Muscle of back (tissue), 13 donors: ENCODE measurements around the gene SMAD9. TPM values are rescaled to one million over a fixed set of nuclear protein-coding genes. Genes with fewer than 3 reads are reported as not detected.
A peak's percentile ranks its signal among the peaks of the same experiment; 100 is the strongest.

Experiments
- DNase-seq, 3 donors: peaks; one replicate each; pipeline versions ENCODE4 v3.0.0 to v3.0.0-alpha.2; 2013
- long read RNA-seq, 9 donors: transcript quantifications; one replicate each; lab custom pipeline, GENCODE V29; 2026
- polyA plus RNA-seq, 10 donors: library from polyadenylated mRNA; unstranded; fragments of 120-200 nt; gene quantifications; one replicate each; pipeline ENCODE4 v1.2.1, GENCODE V29; 2013; ENCODE audit not compliant: insufficient read length in 10 of 10

The SMAD9 gene
- polyA plus RNA-seq, result 10 to 100 TPM; 10.0 to 22.4 (median 14.9) TPM
- long read RNA-seq, donor 1, result 0 reads
- long read RNA-seq, donor 2, full-length matches to known transcripts, result 2 of 8 reads
- long read RNA-seq, donor 2, partial matches to known transcripts, result 6 of 8 reads
- long read RNA-seq, donor 2, other reads (novel, unspliced or antisense), result 0 of 8 reads
- long read RNA-seq, donor 3, result 0 reads
- long read RNA-seq, donor 4, full-length matches to known transcripts, result 2 of 2 reads
- long read RNA-seq, donor 4, partial matches to known transcripts, result 0 of 2 reads
- long read RNA-seq, donor 4, other reads (novel, unspliced or antisense), result 0 of 2 reads
- long read RNA-seq, donor 5, full-length matches to known transcripts, result 4 of 4 reads
- long read RNA-seq, donor 5, partial matches to known transcripts, result 0 of 4 reads
- long read RNA-seq, donor 5, other reads (novel, unspliced or antisense), result 0 of 4 reads
- long read RNA-seq, donor 6, full-length matches to known transcripts, result 2 of 2 reads
- long read RNA-seq, donor 6, partial matches to known transcripts, result 0 of 2 reads
- long read RNA-seq, donor 6, other reads (novel, unspliced or antisense), result 0 of 2 reads
- long read RNA-seq, donor 7, full-length matches to known transcripts, result 1 of 1 reads
- long read RNA-seq, donor 7, partial matches to known transcripts, result 0 of 1 reads
- long read RNA-seq, donor 7, other reads (novel, unspliced or antisense), result 0 of 1 reads
- long read RNA-seq, donor 8, result 0 reads
- long read RNA-seq, donor 9, result 0 reads

DNA sequence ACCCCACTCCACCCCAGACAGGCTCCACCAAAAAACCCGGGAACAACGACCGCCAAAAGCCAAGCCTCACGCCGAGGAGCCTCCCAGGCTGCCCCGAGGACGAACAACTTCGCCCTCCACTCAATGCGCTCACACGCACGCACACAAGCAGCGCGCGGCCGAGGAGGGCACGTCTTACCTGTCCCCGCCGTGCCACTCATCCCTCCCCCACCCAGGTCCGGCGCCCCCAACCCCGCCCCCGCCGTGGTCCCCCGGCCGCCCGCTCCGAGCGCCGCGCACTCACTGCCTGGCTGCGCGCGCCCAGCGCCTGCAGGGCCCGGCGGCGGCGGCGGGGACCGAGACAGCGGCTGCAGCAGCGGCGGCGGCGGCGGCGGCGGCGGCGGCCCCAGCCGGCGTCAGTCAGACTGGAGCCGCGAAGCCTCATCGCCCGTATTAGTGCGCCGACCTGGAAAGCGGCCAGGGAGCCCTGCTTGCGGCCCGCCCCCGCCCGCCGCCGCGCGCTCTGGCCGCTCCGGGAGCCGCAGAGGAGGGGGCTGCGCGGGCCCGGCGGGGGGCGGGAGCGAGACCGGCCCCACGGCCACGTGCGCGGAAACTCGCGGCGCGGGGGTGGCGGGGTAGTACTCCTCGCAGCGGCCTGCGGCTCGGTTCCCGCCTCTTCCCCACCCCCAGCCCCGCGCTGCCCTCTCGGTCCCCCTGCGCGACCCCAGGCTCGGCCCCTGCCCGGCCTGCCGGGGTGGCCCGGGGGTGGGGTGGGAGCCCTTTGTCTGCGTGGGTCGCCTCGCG is at the start of gene SMAD9:
TSS of gene SMAD9 (minus strand) at position 406 of the 783 bp plus-strand sequence. CDS start 40,549 bp downstream, outside the sequence.
- peak; percentile 74 to 91 (median 86) for DNase-seq

DNA sequence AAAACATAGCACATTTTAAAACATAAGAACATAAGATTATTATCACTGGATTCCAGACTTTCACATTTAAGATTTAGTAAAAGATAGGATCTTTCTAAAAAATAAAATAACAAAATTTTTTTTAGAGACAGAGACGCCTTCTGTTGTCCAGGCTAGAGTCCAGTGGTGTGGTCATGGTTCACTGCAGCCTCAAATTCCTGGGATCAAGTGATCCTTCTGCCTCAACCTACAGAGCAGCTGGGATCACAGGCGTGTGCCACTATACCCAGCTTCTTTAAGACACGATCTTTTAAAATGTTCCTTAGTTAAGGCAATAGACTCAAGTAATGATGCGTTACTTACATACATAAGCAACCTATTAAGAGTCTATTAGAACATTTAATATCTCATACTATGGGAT is 46.4 kb upstream of the SMAD9 start:
- no peak for DNase-seq

DNA sequence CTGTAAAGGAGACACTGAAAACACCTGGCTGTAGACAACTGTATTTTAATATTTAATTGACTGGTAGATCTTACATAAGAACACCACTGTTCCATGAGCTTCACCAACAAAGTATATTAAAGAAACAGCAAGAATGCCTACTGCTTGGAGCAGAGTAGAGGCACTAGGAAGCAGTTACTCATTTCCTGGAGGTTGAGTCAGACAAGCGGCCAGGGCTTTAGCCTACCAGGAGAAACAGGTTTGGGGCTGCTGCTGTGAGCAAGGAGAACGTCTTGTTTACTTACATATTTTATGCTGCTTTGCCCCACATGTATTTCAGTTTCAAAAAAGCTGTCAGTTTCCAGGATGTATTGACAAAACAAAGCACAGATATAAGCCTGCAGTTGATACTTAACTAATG is 45.7 kb upstream of the SMAD9 start:
- DNase-seq, result peak in 1 of 3 donors; percentile 26

DNA sequence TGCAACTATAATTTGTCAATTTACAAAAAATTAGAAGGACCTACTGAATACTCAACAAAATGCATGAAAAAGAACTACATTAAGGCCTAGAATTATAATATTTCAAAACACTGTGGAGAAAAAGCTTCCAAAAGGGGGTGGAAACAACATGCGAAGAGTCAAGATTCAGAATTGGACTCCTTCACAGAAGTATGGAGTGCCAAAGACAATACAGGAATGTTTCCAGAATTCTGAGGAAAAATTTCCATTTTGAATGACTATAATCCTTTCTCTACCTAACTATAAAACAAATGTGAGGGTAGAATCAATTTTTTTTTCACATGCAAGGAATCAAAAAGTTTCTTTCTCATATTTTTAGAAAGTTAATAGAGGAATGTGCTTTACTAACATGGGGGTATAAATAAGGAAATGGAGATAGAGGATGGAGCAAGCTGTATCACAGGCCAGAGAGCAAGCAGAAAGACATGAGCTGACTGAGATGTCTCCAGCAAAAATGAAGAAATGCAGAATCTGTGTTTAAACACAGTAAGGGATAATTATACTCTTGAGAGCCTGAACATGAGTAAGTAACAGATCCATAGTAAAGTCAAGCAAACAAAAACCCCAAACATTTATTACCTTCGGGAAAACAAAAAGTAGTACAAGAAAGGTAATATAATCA is 39.5 kb upstream of the SMAD9 start:
- DNase-seq, result peak; percentile 48 to 84 (median 76)

DNA sequence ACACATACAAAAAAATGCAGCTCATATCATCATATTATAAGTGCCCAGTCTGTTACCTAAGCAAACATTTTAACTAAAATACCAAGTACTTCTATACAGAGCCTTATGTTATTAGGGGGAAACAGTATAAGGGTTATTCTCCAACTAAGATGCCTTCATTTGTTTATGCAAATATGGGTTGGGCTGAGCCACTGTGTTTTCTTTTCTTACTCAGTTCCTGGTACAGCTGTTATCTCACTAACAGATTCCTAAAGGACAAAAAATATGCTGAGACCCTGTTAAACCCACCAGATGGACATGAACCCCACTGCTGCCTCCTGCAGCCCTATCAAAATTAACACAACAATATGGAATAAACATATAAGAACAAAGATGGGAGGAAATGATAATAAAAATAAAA is 34.5 kb upstream of the SMAD9 start:
- DNase-seq, result no peak

DNA sequence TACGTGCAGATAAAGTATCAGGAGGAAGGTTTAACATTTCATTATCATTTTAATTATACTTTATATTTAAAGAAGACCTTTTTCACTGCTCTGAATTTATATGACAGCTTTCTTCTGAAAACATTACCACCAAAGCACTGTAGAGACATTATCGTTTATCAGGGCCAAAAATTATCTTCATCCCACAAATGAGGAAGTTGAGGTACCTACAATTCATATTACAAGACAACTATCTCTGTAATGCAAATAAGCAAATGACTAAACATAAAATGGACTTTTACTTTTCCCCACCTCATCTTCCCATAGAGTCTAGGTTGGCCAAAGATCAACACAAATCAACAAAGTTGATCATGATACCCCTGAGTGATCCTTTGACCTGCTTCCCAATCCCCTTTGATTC is 30.9 kb upstream of the SMAD9 start:
- DNase-seq, result no peak

DNA sequence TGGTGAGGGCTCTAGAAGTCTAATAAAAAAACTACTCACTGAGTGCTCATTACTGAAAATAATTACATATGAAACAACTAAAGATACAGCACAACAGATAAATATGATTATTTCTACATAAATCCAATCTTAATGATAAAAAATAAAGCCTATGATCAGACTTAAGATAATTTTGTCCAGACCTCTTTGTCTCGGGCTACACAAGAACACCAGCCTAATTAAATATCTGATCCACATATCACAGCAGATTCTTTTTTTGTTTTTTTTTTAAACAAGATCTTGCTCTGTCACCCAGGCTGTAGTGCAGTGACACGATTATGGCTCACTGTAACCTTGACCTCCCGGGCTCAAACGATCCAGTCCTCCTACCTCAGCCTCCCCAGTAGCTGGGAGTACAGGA is 30.3 kb upstream of the SMAD9 start:
- DNase-seq, result no peak

DNA sequence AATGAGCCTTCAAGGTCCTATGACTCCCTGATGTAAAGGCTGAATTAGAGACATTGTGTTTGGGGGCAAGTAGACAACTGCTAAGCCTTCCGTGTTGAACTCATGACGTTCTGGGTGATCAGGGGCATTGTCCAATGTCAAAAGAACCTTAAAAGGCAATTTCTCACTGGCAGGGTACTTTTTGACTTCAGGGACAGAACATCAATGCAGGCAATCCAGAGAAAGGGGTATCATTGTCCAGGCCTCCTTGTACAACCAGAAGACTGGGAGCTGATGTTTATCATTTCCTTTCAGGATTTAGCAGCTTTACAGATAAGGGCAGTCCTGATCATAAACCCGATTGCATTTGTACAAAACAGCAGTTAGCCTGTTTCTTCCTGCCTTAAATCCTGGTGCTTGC is 25.0 kb upstream of the SMAD9 start:
- DNase-seq, result no peak

DNA sequence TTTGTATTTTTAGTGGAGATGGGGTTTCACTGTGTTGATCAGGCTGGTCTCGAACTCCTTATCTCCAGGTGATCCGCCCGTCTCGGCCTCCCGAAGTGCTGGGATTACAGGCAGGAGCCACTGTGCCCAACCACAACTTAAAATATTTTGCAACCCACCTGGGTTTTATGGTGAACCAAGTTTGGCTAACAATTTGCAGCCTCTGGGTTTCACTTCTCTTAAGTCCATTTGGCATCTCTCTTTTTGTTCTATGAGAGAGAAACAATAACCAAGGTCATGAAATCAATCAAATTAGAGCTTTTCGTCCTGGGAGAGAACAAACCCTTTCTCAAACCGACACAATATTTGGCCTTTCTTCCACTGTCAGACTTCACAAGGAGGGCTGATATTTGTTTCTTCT is 5.6 kb upstream of the SMAD9 start:
- no peak for DNase-seq

DNA sequence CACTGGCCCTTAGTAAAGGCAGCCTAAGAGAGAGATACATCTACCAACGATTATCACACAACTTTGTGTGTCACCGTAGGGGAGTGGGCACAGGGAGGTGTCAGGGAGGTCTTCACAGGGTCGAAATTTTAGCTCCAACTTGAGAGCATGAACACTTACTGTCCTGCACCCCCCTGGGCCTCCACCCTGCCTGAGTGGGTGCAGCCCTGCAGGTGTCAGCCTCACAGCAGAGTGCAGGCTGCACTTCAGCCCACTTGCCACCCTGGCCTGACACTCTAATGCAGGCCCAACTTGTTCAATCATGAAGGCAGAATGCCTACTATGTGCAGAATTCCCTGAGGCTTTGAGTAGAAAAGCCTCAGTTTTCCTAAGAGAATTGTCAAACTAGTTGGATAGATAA is 4.0 kb upstream of the SMAD9 start:
- DNase-seq, result no peak

DNA sequence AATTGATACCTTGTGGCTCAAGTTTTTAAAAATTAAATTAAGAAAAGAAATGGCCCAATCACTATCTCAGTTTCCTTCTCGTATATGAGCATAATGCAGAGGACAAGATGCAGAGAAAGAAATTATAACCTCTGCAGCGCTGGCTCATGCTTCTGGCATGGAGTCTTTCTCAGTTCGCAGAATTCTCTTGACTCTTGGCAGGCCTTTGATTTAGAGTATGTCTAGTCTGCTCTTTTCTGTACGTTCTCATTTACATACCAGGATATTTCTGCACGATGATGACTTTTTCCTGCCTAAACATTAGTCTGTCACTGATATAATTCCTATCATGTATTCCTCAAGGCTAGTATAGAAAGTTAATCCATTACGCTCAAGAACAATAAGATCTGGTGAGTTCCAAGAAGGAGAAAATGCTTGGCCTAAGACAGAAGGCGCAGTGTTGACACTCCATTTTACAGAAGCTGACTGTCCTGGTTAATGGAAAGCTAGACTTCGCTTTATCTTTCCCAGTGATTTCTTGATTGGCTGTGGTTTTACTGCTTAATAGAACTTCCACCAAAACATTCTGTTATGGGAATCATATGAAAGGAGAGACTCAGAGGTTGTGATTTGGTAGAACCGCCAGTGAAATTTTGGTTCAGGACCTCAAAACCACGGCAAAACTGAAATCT is 1.7 kb upstream of the SMAD9 start:
- peak in 2 of 3 donors; percentile 8 to 50 for DNase-seq

DNA sequence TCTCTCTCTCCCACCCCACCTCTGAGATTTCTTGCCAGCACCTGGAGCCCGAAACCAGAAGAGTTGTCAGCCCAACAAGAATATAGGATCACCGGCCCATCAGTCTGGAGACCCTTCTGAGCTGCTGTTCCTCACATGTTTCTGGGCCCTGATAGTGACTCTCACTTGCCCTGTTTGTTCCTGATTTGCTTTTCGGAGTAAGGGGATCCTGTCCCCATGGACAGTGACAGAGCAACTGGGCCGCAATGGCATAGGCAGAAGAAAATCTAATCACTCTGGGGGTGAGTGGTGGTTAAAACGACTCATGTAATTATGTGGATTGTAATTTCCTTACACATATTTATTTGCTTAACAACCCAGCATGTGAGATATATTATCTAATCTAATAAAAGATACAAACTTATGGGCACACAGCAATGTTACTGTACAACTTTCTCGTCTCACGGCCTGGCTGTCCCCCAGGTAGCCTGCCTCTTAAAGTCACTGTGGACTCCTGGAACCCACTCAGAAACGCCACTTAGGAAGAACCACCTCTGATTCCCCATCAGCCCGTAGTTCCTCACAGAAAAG is 663 bp upstream of the SMAD9 start:
- DNase-seq, result peak in 2 of 3 donors; percentile 11 to 75

DNA sequence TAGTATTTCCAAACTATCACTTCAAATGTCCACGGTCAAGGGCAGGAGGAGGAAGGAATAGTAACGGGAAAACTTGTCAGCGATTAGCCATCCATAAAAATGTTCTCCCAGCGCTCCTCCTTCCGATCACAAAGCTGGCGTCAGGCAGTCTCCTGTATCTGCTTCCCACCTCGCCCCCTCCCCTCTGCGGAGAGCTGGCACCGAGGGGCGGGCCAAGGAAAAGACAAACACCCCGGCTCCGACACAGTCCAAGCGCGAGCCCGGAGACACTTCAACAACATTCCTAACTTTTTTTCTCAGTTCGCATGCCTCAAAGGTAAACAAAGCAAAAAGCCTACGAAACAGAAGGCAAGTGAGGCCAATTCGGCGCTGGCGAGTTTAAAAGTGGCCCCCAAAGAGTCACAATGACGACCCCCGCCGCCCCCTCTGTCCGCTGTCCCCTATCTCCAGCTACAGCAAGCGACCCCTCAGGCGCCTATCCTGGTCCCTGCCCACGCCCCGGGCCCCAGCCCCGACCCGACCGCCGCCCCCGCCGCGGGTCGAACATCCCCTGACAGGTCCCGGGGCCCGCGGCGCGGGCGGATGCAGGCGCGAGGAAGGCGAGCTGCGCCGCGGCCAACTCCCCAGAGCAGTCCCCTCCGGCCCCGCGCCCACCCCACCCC is 736 bp downstream of the SMAD9 start:
- DNase-seq, result peak; percentile 41 to 81 (median 59)

DNA sequence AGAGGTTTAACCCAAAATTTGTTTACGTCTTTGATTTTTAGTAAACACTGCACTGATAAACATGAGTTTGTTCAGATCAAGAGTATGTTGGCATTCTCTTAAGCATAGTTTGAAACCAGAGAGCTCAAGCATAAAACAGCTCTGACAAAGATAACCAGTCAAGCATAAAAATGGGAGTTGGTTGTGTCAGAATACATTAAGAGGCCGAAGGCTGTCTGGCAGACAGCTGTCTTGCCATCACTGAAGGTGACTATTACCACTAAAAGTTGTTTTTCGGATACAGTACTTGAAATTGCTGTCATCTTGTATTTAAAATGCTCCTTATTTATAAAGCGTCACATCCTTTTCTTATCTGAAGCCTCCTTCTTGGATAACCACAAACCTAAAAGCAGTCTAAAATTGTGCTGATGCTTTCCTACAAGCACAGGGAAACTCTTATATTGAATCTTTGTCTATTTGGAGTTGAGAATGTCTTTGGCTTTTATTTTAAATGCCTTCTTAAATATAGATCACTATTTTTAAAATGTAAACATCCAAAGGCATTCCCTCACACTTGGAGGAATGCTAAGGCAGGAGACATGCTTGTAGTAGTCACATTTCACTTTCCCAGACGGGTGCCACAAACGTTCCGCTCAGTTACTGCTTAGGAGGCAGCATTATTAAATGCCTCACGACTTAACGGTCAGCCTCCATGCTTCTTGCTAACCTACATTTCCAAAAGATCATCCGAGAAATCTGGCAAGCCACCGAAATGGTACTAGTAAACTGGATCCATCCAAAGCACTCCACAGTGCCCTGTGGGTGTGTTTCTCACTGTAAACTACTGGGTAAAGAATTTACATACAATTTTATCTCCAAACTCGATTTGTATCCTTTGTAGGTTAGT is 1.5 kb downstream of the SMAD9 start:
- DNase-seq, result peak in 1 of 3 donors; percentile 36

DNA sequence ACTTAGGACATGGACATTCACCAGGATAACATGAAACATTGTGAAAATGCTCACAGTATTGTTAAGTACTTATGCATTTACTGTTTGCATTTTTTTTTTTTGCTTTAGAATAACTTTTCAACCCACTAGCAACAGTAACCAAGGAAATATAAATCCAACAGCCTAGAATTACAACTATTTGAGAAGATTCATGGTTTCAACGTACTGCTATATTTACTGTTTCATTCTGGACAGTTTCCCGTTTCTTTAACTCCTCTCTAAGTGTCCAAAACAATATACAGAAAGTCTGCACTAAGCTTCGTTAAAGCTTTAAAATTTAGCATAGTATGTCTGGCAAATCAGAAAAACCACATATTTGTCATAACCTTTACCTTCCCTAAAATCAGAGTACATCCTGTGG is 2.7 kb downstream of the SMAD9 start:
- DNase-seq, result peak in 1 of 3 donors; percentile 45

DNA sequence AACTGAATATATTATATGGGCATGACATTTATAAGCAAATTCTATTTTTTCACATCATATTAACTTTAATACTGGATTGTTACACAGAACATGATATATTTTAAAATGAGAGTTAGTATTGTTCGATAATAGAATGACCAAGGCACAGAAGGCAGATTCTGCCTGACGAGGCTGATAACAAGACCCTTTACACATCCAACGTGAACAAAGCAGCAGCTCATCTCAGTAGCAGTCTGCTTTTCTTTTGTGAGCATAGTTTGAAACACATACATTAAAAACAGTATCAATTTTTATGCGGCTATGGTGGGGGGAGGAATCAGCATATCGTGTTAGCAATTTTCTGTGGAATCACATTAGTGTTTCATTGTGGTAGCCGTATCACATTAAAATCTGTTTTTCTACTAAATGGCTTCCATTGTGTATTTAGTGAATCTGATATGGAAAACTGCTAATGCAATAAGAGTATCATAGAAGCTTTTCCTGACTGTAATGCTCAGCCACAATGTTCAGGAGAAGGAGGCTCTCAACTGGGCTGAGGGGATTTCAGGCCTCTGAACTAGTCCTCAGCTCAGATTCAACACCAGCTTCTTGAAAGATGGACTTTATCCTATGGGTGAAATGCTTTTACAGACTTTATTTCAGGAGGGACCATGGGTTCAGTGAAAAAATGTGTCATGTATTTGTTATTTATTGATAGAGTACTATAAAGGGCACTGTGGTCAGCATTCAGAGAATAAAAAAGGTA is 4.0 kb downstream of the SMAD9 start:
- no peak for DNase-seq

DNA sequence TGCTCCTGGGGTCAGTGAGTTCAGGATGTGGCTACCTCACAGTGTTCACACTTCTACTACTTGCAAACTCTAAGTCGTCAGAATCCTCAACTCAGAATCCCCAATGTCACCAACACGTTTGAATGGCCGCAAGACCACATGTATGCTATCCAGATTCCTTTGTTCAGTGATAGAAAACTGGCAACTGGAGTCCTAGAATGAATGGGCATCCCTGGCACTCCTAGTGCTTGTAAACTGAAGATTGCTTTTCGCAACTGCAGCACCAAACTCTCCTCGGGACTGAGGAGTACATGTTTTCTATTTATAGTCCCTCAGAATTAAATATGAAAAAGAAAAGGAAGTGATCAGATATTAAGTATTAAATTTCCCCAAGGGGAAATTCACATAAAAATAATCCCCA is 4.9 kb downstream of the SMAD9 start:
- no peak for DNase-seq

DNA sequence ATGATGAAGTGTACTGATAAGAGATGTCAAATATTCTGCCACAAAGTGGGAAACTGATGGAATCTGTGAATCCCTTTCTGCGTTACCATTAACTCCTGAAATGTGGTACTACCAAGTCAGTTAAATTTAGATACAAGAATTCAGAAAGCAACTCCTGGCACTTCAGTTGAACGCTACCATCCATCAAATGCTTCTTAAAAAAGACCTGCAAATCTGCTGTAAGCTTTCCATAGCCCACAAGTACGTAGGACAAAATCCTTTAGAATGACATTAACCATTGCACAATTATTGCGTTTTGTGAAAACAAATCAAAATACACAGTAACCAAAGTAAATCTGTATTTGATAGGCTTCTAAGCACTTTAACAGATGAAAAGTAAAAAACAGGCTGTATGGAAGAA is 5.4 kb downstream of the SMAD9 start:
- DNase-seq, result no peak
